Spleen (tissue), 7 donors: ENCODE data around the gene ERBB2.

ENCODE experiments used
- CTCF ChIP-seq, 11 experiments: fragments of 200-600 bp in 7 of 11; fragments of 450-650 bp in 4 of 11; sonication (generic) in 4 of 11; IDR thresholded peaks in 8 of 11; conservative IDR thresholded peaks in 3 of 11; 1 replicate in 7 of 11; 2 replicates in 4 of 11; pipeline versions ENCODE4 v1.4.0 to v1.8.0; 2016 to 2021; ENCODE audit warnings: antibody characterized with exemption in 11 of 11, inconsistent platforms in 4 of 11, mild to moderate bottlenecking in 1 of 11
- POLR2A ChIP-seq, 3 donors: fragments of 450-650 bp; IDR thresholded peaks; one replicate each; pipeline ENCODE4 v1.5.1; 2017; ENCODE audit warnings: antibody characterized with exemption in 3 of 3, mild to moderate bottlenecking in 1 of 3
- donor health status: DM: no; HTN: no; CAD: no; lungs with moderate emphysema.
- donor health status: DM: no; HTN: no; CAD: no.
- donor health status: DM: no; HTN: no; CAD: no.

DNA sequence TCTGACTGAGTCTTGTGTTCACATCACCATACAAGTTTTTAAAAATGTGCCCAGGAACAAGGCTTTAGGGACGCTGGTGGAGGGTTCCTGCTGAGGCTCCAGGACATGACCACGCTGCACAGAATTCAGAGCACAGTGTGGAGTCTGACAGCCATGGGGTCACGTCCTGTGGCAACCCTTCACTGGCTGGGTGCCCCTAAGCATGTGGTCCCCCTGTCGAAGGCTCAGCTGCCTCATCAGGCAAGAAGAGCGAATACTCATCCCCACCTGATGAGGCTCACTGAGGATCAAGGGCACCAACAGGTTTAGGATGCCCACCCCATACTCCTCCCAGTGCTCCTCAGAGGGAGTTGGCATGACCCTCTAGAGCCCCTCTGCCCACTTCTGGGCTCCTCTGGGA, 25.7 kb upstream of the ERBB2 start:
- TF ChIP-seq CTCF (IDR thresholded peaks at IDR 0.05 in 8 of 11, conservative IDR thresholded peaks at IDR 0.05 in 3 of 11) (no peak), POLR2A (IDR thresholded peaks at IDR 0.05) (no peak)
